Lung (tissue), 12 donors: ENCODE measurements around the gene CR1L. TPM values are rescaled to one million over a fixed set of nuclear protein-coding genes. Genes with fewer than 3 reads are reported as not detected.

Experiments
- ATAC-seq: fragments of 200-7000 bp; cut with Tn5 transposase; one replicate; pipeline ENCODE4 v1.9.1; 2020; ENCODE audit warnings: moderate number of reproducible peaks; ENCODE audit not compliant: insufficient read depth, low FRiP score
- DNase-seq, 3 donors: peaks; one replicate each; pipeline ENCODE4 v3.0.0-alpha.2; 2013 to 2017
- H3K27ac ChIP-seq, 2 donors: one replicate each; pipeline ENCODE4 v1.5.1; 2013; ENCODE audit warnings: mild to moderate bottlenecking in 2 of 2, moderate library complexity in 2 of 2, control low read depth in 1 of 2, inconsistent platforms in 1 of 2, low read depth in 1 of 2, low read length in 1 of 2
- H3K27me3 ChIP-seq, 3 donors: one replicate each; pipeline ENCODE4 v1.5.1; 2013; ENCODE audit warnings: low read length in 2 of 3; ENCODE audit not compliant: control insufficient read depth in 3 of 3, insufficient read depth in 3 of 3
- H3K36me3 ChIP-seq, 4 donors: one replicate each; pipeline ENCODE4 v1.5.1; 2013; ENCODE audit warnings: low read length in 4 of 4, mild to moderate bottlenecking in 1 of 4, moderate library complexity in 1 of 4; ENCODE audit not compliant: control insufficient read depth in 4 of 4, insufficient read depth in 4 of 4
- H3K4me1 ChIP-seq, 5 donors: one replicate each; pipeline ENCODE4 v1.5.1; 2013; ENCODE audit warnings: low read length in 5 of 5, mild to moderate bottlenecking in 2 of 5, moderate library complexity in 1 of 5; ENCODE audit not compliant: control insufficient read depth in 5 of 5, insufficient read depth in 5 of 5
- H3K4me3 ChIP-seq: one replicate; pipeline ENCODE4 v1.5.1; 2013; ENCODE audit warnings: mild to moderate bottlenecking, control low read depth, moderate library complexity
- H3K9ac ChIP-seq, 2 donors: one replicate each; pipeline ENCODE4 v1.5.1; 2013; ENCODE audit warnings: low read length in 2 of 2, control low read depth in 1 of 2; ENCODE audit not compliant: insufficient read depth in 1 of 2
- H3K9me3 ChIP-seq, 4 donors: one replicate each; pipeline ENCODE4 v1.5.1; 2013; ENCODE audit warnings: low read length in 3 of 4, mild to moderate bottlenecking in 1 of 4, moderate library complexity in 1 of 4; ENCODE audit not compliant: control insufficient read depth in 4 of 4, insufficient read depth in 3 of 4
- WGBS, 2 donors: extraction: QIAGEN DNeasy Blood & Tissue Kit; methylation state at CpG; one replicate each; pipeline ENCODE4 v1.1.7; 2013; 5-methylcytosine and 5-hydroxymethylcytosine counted together
- polyA plus RNA-seq, 2 donors: library from polyadenylated mRNA; stranded (reverse); fragments of 200-250 nt; gene quantifications; one replicate each; pipeline ENCODE4 v1.2.1, GENCODE V29; 2013
- total RNA-seq, 2 donors: library from RNA; depleted of rRNA in 1 of 2; stranded (reverse); fragments of >200 nt in 1 of 2; gene quantifications; one replicate each; pipeline ENCODE4 v1.2.1, GENCODE V29; 2014 to 2021
- TF ChIP-seq, protein P1 (sequence below): IDR thresholded peaks from 2 replicates; pipeline ENCODE4 v1.5.1; 2012; ENCODE audit warnings: mild to moderate bottlenecking; ENCODE audit errors: control extremely low read depth, extremely low read depth
- donor health status: control.
- donor health status: control.
- donor health status: Bipolar disorder and iron deficiency.
- donor health status: healthy.
- donor health status: DM: yes; HTN: yes; CAD: no.

The CR1L gene
- total and polyA plus RNA-seq, 4 donors = 0.28 to 2.6 (median 0.94) TPM

DNA sequence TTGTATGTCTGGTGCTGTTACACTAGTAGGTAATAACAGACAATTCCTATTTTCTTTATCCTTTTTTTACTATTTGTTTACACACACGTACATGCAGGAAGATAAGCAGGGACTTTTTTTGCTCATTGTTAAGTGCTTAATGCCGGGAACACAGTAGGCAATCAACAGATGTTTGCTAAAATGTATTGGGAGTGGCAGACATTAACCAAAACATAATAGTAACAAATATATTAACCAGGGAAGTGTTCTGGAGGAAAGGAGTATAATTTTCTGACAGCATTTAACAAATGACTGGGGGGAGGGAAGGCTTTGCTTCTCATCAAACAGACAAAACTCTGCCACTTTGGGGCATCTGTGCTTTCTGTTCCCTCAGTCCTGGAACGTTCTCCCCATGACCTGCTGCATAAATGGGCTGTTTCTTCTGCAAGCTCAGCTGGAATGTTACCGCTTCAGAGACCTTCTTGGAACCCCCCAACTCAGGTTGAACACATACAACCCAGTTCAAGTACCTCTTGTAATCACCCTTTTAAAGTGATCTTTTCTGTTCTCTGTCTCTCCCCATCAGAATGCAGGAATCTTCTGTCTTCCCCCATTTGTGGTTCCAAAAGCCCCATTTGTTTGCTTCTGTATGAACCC, 2.1 kb downstream of the CR1L start:
- H3K27ac ChIP-seq = no peak overlapping the region
- H3K4me3 ChIP-seq = no peak overlapping the region
- ATAC-seq (no peak), DNase-seq (no peak)
- no peaks in the 10 kb centered on the region for H3K36me3 ChIP-seq
- H3K9ac ChIP-seq = no peak overlapping the region
- H3K4me1 ChIP-seq = peaks cover 0 to 11% (median 3%) of the 10 kb centered on the region in 5 donors
- TF ChIP-seq, protein P1, sequence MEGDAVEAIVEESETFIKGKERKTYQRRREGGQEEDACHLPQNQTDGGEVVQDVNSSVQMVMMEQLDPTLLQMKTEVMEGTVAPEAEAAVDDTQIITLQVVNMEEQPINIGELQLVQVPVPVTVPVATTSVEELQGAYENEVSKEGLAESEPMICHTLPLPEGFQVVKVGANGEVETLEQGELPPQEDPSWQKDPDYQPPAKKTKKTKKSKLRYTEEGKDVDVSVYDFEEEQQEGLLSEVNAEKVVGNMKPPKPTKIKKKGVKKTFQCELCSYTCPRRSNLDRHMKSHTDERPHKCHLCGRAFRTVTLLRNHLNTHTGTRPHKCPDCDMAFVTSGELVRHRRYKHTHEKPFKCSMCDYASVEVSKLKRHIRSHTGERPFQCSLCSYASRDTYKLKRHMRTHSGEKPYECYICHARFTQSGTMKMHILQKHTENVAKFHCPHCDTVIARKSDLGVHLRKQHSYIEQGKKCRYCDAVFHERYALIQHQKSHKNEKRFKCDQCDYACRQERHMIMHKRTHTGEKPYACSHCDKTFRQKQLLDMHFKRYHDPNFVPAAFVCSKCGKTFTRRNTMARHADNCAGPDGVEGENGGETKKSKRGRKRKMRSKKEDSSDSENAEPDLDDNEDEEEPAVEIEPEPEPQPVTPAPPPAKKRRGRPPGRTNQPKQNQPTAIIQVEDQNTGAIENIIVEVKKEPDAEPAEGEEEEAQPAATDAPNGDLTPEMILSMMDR = no peak
- WGBS, 2 donors = 62 to 74% methylated on average over 4 of the region's 4 CpGs
- peaks cover 0 to 4% (median 0%) of the 10 kb centered on the region in 4 donors for H3K9me3 ChIP-seq
- H3K27me3 ChIP-seq = peaks cover 0 to 49% (median 28%) of the 10 kb centered on the region in 3 donors

DNA sequence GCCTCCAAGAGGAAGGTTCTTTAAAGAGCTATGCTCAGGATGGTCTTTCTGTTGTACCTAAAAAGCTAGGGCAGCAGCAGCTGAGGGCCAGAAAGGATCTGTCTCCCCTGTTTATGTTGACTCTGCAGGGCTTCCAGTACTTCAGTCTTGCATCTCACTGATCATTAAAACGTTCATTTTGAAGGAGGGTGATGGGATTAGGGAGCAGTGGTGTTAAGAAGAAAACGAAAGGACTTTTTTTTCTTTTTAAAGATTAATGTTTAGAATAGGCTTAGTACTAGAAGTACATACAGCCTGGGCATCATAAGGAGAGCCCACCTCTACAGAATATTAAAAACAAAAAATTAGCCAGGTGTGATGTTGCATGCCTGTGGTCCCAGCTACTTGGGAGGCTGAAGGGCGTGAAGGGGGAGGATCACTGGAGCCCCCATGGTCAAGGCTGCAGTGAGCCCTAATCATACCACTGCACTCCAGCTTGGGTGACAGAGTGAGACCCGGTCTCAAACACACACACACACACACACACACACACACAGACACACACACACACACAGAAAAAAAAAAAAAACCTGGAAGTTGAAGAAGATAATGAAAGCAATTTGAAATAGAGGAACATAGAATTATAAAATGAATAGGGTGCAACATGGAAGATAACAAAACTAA, 2.9 kb downstream of the CR1L start:
- H3K27me3 ChIP-seq = peaks cover 0 to 49% (median 26%) of the 10 kb centered on the region in 3 donors
- no peak overlapping the region for H3K9ac ChIP-seq
- H3K4me3 ChIP-seq = no peak overlapping the region
- WGBS, 2 donors = 56 to 68% methylated on average over 4 of the region's 4 CpGs
- no peaks in the 10 kb centered on the region for H3K36me3 ChIP-seq
- peaks cover 0 to 4% (median 0%) of the 10 kb centered on the region in 4 donors for H3K9me3 ChIP-seq
- DNase-seq = no peak
- H3K27ac ChIP-seq = no peak overlapping the region
- no peak for ATAC-seq
- TF ChIP-seq, protein P1 = no peak
- H3K4me1 ChIP-seq = peaks cover 0 to 11% (median 3%) of the 10 kb centered on the region in 5 donors

DNA sequence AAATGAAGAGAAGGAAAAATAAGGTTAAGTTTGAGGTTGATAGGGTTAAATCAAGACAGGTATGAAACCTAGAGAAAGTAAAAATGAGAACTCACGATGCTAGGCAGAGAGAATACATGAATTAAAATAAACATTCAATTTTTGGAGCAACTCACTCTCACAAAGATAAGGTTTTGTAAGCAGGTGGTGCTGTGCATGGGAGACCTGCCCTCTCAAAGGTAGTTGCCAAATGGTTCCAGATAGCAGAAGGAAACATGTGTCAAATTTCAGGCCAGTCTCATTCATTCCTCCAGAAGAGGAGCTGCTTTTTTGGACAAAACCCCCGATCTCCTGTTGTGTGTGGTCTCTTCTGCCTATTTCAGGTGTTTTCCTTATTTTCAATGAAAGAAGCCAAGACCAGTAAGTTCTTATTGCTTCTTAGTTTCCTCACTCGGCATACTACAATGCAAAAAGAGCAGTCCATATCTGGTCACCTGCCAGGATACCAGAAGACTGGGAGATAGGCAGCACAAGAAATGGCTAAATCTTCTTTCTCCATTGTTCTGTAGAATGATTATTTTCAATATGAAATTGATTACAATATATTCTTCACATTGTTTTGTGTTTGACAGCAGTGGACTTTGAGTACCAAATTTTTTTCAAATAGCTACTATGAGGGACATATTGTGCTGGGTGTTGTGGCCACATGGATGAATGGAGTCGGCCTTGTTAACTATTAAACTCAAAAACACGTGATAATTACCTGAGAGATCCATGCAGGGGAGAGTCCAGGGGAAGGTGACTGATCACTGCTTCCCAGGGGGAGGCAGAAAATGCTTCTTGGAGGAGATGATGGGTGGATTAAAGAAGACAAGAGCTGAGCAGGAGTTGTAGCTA, 3.6 kb downstream of the CR1L start:
- ATAC-seq = no peak
- Histone ChIP-seq H3K9me3 (peaks cover 0 to 4% (median 0%) of the 10 kb centered on the region in 4 donors), H3K27ac (no peak overlapping the region), H3K4me3 (no peak overlapping the region), H3K36me3 (no peaks in the 10 kb centered on the region), H3K9ac (no peak overlapping the region), H3K4me1 (peaks cover 0 to 11% (median 3%) of the 10 kb centered on the region in 5 donors), H3K27me3 (peaks cover 0 to 46% (median 20%) of the 10 kb centered on the region in 3 donors)
- DNase-seq = no peak
- TF ChIP-seq, protein P1 = no peak
- WGBS, 2 donors = 72 to 83% methylated on average over 5 of the region's 5 CpGs
